Activated CD4-positive, alpha-beta memory T cell treated with anti-CD3 and anti-CD28 coated beads, Interleukin-2, amount 10 ng/mL, durations not matched to agents 7 days and 5 days (primary cell): ENCODE data around the gene PDE1C. TPM values are rescaled to one million over a fixed set of nuclear protein-coding genes. Genes with fewer than 3 reads are reported as not detected.
"Not testable (repeated sequence)": the region's sequence is repeated elsewhere in the genome, so short reads cannot be mapped to it uniquely, and the experiment has no call there.

Source experiments
- CTCF ChIA-PET: fragments of 350-600 bp; sonication (Branson Sonifier 250); formaldehyde crosslinking; loops from one replicate; lab custom pipeline; 2021; ENCODE audit warnings: antibody characterized with exemption, inconsistent platforms; lab: Charles Lee
- POLR2A ChIA-PET: fragments of 350-600 bp; sonication (Branson Sonifier 250); formaldehyde crosslinking; loops from one replicate; lab custom pipeline; 2021; ENCODE audit warnings: antibody characterized with exemption; lab: Charles Lee
- DNase-seq: peaks from one replicate; pipeline ENCODE4 v3.0.0-alpha.2; 2020
- H3K27ac Mint-ChIP-seq: one replicate; pipeline ENCODE4 v1.8.0; 2021; ENCODE audit warnings: mild to moderate bottlenecking, mixed read lengths
- H3K27me3 Mint-ChIP-seq: one replicate; pipeline ENCODE4 v1.8.0; 2021; ENCODE audit warnings: mixed read lengths
- H3K36me3 Mint-ChIP-seq: one replicate; pipeline ENCODE4 v1.8.0; 2021; ENCODE audit warnings: low read depth, mixed read lengths
- H3K4me1 Mint-ChIP-seq: one replicate; pipeline ENCODE4 v1.8.0; 2021; ENCODE audit warnings: mixed read lengths
- H3K4me3 Mint-ChIP-seq: one replicate; pipeline ENCODE4 v1.8.0; 2021; ENCODE audit warnings: mild to moderate bottlenecking, mixed read lengths
- H3K9me3 Mint-ChIP-seq: one replicate; pipeline ENCODE4 v1.8.0; 2021; ENCODE audit warnings: mixed read lengths
- total RNA-seq, 2 experiments: library from RNA; stranded (reverse); gene quantifications; one replicate each; pipeline ENCODE4 v1.2.3, GENCODE V29; 2021

PDE1C gene
- total RNA-seq, 2 experiments from 2014 or later, result not detected

GRCh38 chr7:32030904-32031692 lies 39.1 kb downstream of the PDE1C start:
- peaks cover 5% of the 10 kb centered on the region for H3K9me3 Mint-ChIP-seq
- H3K27ac Mint-ChIP-seq, result no peak overlapping the region
- no peaks in the 10 kb centered on the region for H3K36me3 Mint-ChIP-seq
- ChIA-PET CTCF (no interaction called here), POLR2A (no interaction called here)
- H3K4me3 Mint-ChIP-seq, result no peak overlapping the region
- no peak for DNase-seq
- H3K27me3 Mint-ChIP-seq, result no peaks in the 10 kb centered on the region
- H3K4me1 Mint-ChIP-seq, result peaks cover under 1% of the 10 kb centered on the region

- H3K4me1 Mint-ChIP-seq, result no peaks in the 10 kb centered on the region
- H3K27me3 Mint-ChIP-seq, result no peaks in the 10 kb centered on the region
- peaks cover 2% of the 10 kb centered on the region for H3K9me3 Mint-ChIP-seq
- CTCF ChIA-PET, result no interaction called here
- no peaks in the 10 kb centered on the region for H3K36me3 Mint-ChIP-seq
- H3K27ac Mint-ChIP-seq, result no peak overlapping the region
- POLR2A ChIA-PET, result no interaction called here
- no peak overlapping the region for H3K4me3 Mint-ChIP-seq
- no peak for DNase-seq
Observed at GRCh38 chr7:32026083-32026425, 44.2 kb downstream of the PDE1C start.

- no peak overlapping the region for H3K27ac Mint-ChIP-seq
- DNase-seq, result no peak
Observed at GRCh38 chr7:32025381-32026082, 44.7 kb downstream of the PDE1C start.

GRCh38 chr7:32023376-32023775 lies 46.8 kb downstream of the PDE1C start:
- no peak for DNase-seq
- H3K9me3 Mint-ChIP-seq, result peaks cover 3% of the 10 kb centered on the region
- H3K27me3 Mint-ChIP-seq, result no peaks in the 10 kb centered on the region
- ChIA-PET POLR2A (no interaction called here), CTCF (no interaction called here)
- no peaks in the 10 kb centered on the region for H3K4me1 Mint-ChIP-seq
- no peak overlapping the region for H3K4me3 Mint-ChIP-seq
- H3K27ac Mint-ChIP-seq, result no peak overlapping the region
- no peaks in the 10 kb centered on the region for H3K36me3 Mint-ChIP-seq

More at GRCh38 chr7:32025381-32026082, 44.7 kb downstream of the PDE1C start:
- Mint-ChIP-seq H3K36me3 (no peaks in the 10 kb centered on the region), H3K9me3 (peaks cover 2% of the 10 kb centered on the region), H3K4me1 (no peaks in the 10 kb centered on the region), H3K4me3 (no peak overlapping the region), H3K27me3 (no peaks in the 10 kb centered on the region)
- CTCF ChIA-PET, result no interaction called here
- POLR2A ChIA-PET, result no interaction called here

GRCh38 chr7:32022966-32023365 lies 47.2 kb downstream of the PDE1C start:
- CTCF ChIA-PET, result no interaction called here
- H3K27me3 Mint-ChIP-seq, result no peaks in the 10 kb centered on the region
- POLR2A ChIA-PET, result no interaction called here

GRCh38 chr7:32020551-32021159 lies 49.6 kb downstream of the PDE1C start:
- Mint-ChIP-seq H3K4me3 (no peak overlapping the region), H3K27me3 (no peaks in the 10 kb centered on the region), H3K36me3 (no peaks in the 10 kb centered on the region), H3K27ac (no peak overlapping the region), H3K9me3 (peaks cover 2% of the 10 kb centered on the region), H3K4me1 (no peaks in the 10 kb centered on the region)
- CTCF ChIA-PET, result no interaction called here
- DNase-seq, result no peak
- POLR2A ChIA-PET, result no interaction called here

More at GRCh38 chr7:32022966-32023365, 47.2 kb downstream of the PDE1C start:
- H3K36me3 Mint-ChIP-seq, result no peaks in the 10 kb centered on the region
- peaks cover 2% of the 10 kb centered on the region for H3K9me3 Mint-ChIP-seq
- H3K4me3 Mint-ChIP-seq, result no peak overlapping the region
- no peak for DNase-seq
- no peak overlapping the region for H3K27ac Mint-ChIP-seq
- H3K4me1 Mint-ChIP-seq, result no peaks in the 10 kb centered on the region

- POLR2A ChIA-PET, result no interaction called here
- Mint-ChIP-seq H3K27me3 (no peaks in the 10 kb centered on the region), H3K4me1 (no peaks in the 10 kb centered on the region), H3K36me3 (no peaks in the 10 kb centered on the region), H3K4me3 (no peak overlapping the region), H3K27ac (no peak overlapping the region), H3K9me3 (peaks cover 5% of the 10 kb centered on the region)
- DNase-seq, result no peak
- CTCF ChIA-PET, result no interaction called here
Observed at GRCh38 chr7:32018845-32019578, 51.2 kb downstream of the PDE1C start.

GRCh38 chr7:32015133-32015532 lies 55.1 kb downstream of the PDE1C start:
- no peak for DNase-seq
- POLR2A ChIA-PET, result no interaction called here
- CTCF ChIA-PET, result no interaction called here
- H3K27ac Mint-ChIP-seq, result no peak overlapping the region
- H3K4me3 Mint-ChIP-seq, result no peak overlapping the region
- no peaks in the 10 kb centered on the region for H3K27me3 Mint-ChIP-seq
- no peaks in the 10 kb centered on the region for H3K36me3 Mint-ChIP-seq
- peaks cover 9% of the 10 kb centered on the region for H3K9me3 Mint-ChIP-seq
- H3K4me1 Mint-ChIP-seq, result no peaks in the 10 kb centered on the region

- H3K4me1 Mint-ChIP-seq, DNase-seq, POLR2A ChIA-PET, H3K4me3 Mint-ChIP-seq, H3K9me3 Mint-ChIP-seq, H3K27ac Mint-ChIP-seq, H3K36me3 Mint-ChIP-seq, H3K27me3 Mint-ChIP-seq: not testable (repeated sequence)
- CTCF ChIA-PET, result interaction anchor here (0.6 kb wide), 1 partner anchor 270 kb away, joined by 3 read pairs; no protein-coding TSS in a partner anchor
Observed at GRCh38 chr7:32013471-32013870, 56.7 kb downstream of the PDE1C start.

- peaks cover 4% of the 10 kb centered on the region for H3K9me3 Mint-ChIP-seq
- H3K27me3 Mint-ChIP-seq, result no peaks in the 10 kb centered on the region
- DNase-seq, result no peak
- H3K4me1 Mint-ChIP-seq, result no peaks in the 10 kb centered on the region
- CTCF ChIA-PET, result no interaction called here
- H3K27ac Mint-ChIP-seq, result no peak overlapping the region
- H3K36me3 Mint-ChIP-seq, result no peaks in the 10 kb centered on the region
- H3K4me3 Mint-ChIP-seq, result no peak overlapping the region
- POLR2A ChIA-PET, result no interaction called here
Observed at GRCh38 chr7:32005577-32005976, 64.6 kb downstream of the PDE1C start.

GRCh38 chr7:32001948-32002347 lies 68.3 kb downstream of the PDE1C start:
- no peak overlapping the region for H3K4me3 Mint-ChIP-seq
- no peak for DNase-seq
- H3K4me1 Mint-ChIP-seq, result no peaks in the 10 kb centered on the region
- ChIA-PET POLR2A (no interaction called here), CTCF (no interaction called here)
- peaks cover 10% of the 10 kb centered on the region for H3K9me3 Mint-ChIP-seq
- no peaks in the 10 kb centered on the region for H3K27me3 Mint-ChIP-seq
- H3K36me3 Mint-ChIP-seq, result no peaks in the 10 kb centered on the region
- no peak overlapping the region for H3K27ac Mint-ChIP-seq

- no peaks in the 10 kb centered on the region for H3K27me3 Mint-ChIP-seq
- no peaks in the 10 kb centered on the region for H3K4me1 Mint-ChIP-seq
- ChIA-PET CTCF (no interaction called here), POLR2A (no interaction called here)
- no peak overlapping the region for H3K4me3 Mint-ChIP-seq
- peaks cover 10% of the 10 kb centered on the region for H3K9me3 Mint-ChIP-seq
- no peak for DNase-seq
- H3K27ac Mint-ChIP-seq, result no peak overlapping the region
- H3K36me3 Mint-ChIP-seq, result no peaks in the 10 kb centered on the region
Observed at GRCh38 chr7:31997423-31997822, 72.8 kb downstream of the PDE1C start.

GRCh38 chr7:31995134-31995533 lies 75.1 kb downstream of the PDE1C start:
- POLR2A ChIA-PET, result no interaction called here
- CTCF ChIA-PET, result no interaction called here

More at GRCh38 chr7:31995134-31995533, 75.1 kb downstream of the PDE1C start:
- Mint-ChIP-seq H3K27ac (no peak overlapping the region), H3K36me3 (no peaks in the 10 kb centered on the region), H3K4me1 (no peaks in the 10 kb centered on the region), H3K9me3 (peaks cover 6% of the 10 kb centered on the region), H3K27me3 (no peaks in the 10 kb centered on the region), H3K4me3 (no peak overlapping the region)
- DNase-seq, result no peak
